SK-MEL-5 (cell line): ENCODE data around the gene ADAM12. TPM values are rescaled to one million over a fixed set of nuclear protein-coding genes. Genes with fewer than 3 reads are reported as not detected.
"Not testable (repeated sequence)": the region's sequence is repeated elsewhere in the genome, so short reads cannot be mapped to it uniquely, and the experiment has no call there.

Experiments
- DNase-seq: peaks from one replicate; pipeline ENCODE4 v3.0.0-alpha.2; 2016; ENCODE audit warnings: low read depth, low spot score
- in situ Hi-C: cut with HindIII; loops from 2 replicates; pipeline ENCODE4 v1.10.0; 2016; ENCODE audit warnings: low sequenced_read_pairs, high pct_unique_total_duplicates, low pct_unique_long_range_greater_than_20kb
- small RNA-seq, 2 experiments: library from RNA; depleted of rRNA; stranded (forward); fragments of <200 nt; gene quantifications; one replicate each; pipeline ENCODE3, GENCODE V24; 2014
- total RNA-seq: library from RNA; depleted of rRNA; stranded (reverse); fragments of >200 nt; shearing (Covaris generic); gene quantifications from 2 replicates; pipeline ENCODE4 v1.2.3, GENCODE V29; 2014

The ADAM12 gene
- total RNA-seq, 1 experiment from 2014 or later, result 0.87 TPM

DNA sequence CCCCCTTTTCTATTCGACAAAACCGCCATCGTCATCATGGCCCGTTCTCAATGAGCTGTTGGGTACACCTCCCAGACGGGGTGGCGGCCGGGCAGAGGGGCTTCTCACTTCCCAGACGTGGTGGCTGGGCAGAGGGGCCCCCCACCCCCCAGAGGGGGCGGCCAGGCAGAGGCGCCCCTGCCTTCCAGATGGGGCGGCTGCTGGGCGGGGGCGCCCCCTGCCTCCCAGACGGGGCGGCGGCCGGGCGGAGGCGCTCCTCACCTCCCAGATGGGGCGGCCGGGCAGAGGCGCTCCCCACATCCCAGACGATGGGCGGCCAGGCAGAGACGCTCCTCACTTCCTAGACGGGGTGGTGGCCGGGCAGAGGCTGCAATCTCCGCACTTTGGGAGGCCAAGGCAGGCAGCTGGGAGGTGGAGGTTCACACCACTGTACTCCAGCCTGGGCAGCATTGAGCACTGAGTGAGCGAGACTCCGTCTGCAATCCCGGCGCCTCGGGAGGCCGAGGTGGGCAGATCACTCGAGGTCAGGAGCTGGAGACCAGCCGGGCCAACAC, 418.1 kb downstream of the ADAM12 start:
- in situ Hi-C loops, DNase-seq: not testable (repeated sequence)

- in situ Hi-C loops, result no loop called here
- DNase-seq, result no peak
Observed at GRCh38 chr10:125967533-125967932, 420.7 kb downstream of the ADAM12 start.

GRCh38 chr10:125964558-125964957, 423.7 kb downstream of the ADAM12 start:
- in situ Hi-C loops, result no loop called here
- DNase-seq, result no peak

Small RNA genes within 50 kb of the gene (small RNA-seq; reads per million reads assigned to genes)
- gene RNA5SP328, result 0 reads per million in 2 experiments
